ENCODE results near the gene LGALSL. TPM values are rescaled to one million over a fixed set of nuclear protein-coding genes. Genes with fewer than 3 reads are reported as not detected.
"Not testable (repeated sequence)": the region's sequence is repeated elsewhere in the genome, so short reads cannot be mapped to it uniquely, and the experiment has no call there.

Gene LGALSL
- polyA plus RNA-seq, 3 donors, result 38.6 to 46.3 (median 40.5) TPM

- DNase-seq (ENCODE audit: low read depth in 3 of 3, low spot score in 2 of 3), result no peak
Measured at GRCh38 chr2:64442277-64442676, 11.7 kb upstream of the LGALSL start.

DNA sequence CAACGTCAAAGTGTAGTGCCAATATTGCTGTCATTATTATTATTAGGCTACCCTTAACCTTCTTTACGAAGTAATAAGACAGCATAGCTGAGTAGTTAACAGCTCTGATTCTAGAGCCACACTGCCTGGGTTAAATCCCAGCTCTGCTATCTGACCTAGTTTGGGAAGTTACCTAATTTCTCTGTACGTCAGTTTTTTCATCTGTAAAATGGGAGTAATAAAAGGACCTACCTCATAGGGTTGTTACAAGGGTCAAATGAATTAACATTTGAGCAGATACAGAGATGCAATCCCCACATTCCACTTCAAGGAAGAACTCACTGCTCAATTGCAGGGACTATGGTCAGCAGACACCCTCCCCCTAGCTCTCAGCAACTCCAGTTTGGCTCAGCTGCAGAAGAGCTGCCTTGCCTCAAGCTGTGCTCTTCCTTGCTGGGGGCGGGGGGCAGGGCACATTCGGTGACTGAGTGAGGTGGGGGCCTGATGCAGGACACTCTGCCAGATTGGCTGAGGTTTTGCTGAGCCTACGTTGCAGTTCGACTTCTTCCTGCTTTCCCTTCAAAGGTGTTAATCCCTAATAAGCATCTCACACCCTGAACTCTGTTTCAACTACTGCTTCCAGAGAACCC is 11.0 kb upstream of the LGALSL start:
- DNase-seq (ENCODE audit: low read depth in 3 of 3, low spot score in 2 of 3), result no peak

GRCh38 chr2:64445970-64446369 is 8.0 kb upstream of the LGALSL start:
- not testable (repeated sequence) for DNase-seq (ENCODE audit: low read depth in 3 of 3, low spot score in 2 of 3)

- no peak for DNase-seq (ENCODE audit: low read depth in 3 of 3, low spot score in 2 of 3)
Measured at GRCh38 chr2:64447317-64448040, 6.5 kb upstream of the LGALSL start.

- no peak for DNase-seq (ENCODE audit: low read depth in 3 of 3, low spot score in 2 of 3)
Measured at GRCh38 chr2:64448041-64448426, 5.9 kb upstream of the LGALSL start.

GRCh38 chr2:64451051-64451450 is 2.9 kb upstream of the LGALSL start:
- no peak for DNase-seq (ENCODE audit: low read depth in 3 of 3, low spot score in 2 of 3)

DNA sequence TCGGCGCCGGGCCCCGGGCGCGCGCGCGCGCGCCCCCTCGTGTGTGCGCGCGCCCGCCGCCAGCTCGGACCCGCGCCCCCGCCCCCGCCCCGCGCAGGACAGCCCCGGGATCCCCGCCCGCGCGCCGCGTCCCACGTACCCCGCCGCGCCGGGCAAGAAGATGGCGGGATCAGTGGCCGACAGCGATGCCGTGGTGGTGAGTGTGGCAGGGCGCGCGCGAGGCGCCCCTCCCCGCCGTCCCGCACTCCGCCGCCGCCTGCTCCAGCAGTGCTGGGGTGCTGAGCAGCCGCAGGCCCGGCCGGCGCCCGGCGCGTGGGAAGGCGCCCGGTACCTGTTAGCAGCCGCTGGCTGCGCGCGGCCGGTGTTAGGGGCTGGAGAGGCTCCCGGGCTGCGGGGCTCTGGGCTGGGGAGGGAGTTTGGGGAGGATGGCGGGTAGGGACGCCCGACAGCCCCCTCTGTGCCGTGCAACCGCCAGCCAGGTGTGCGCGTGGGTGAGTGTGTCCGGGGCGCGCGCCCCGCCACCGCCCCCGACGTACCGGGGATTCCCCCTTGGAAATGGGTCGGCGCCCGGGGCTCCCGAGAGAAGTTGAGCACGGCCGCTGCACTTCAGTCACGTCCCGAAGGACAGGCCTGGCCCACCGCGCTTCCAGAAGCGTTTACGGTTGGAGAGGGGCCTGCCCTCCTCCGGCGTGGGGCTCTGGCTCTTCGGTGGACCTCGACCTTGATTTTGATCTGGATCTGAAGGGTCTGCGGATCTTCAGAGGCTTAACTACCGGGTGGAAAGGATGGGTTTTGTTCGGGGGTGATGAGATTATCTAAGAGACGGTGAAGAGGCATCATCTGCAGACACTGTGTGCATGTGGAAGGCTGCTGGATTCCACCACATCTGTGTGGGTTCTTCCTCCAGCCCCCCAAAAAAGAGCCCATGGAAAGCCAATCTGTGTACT is 697 bp downstream of the LGALSL start:
- DNase-seq (ENCODE audit: low read depth in 3 of 3, low spot score in 2 of 3), result no peak

DNA sequence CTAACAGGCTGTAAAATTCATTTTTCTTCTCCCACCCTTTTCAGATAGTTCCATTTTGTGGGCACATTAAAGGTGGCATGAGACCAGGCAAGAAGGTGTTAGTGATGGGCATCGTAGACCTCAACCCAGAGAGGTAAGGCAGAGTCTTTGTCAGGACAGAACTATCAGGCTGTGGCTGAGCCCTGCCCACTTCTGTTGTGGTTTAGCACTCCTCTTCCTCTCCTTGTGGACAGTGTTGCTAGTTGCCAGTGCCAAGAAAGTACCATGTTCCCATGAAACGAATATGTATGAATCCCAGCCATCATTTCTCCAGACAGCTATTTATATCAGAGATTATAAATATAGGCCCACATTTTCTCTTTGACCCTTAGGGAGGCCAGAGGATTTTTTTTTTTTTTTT is 1.6 kb downstream of the LGALSL start:
- DNase-seq (ENCODE audit: low read depth in 3 of 3, low spot score in 2 of 3), result no peak

DNA sequence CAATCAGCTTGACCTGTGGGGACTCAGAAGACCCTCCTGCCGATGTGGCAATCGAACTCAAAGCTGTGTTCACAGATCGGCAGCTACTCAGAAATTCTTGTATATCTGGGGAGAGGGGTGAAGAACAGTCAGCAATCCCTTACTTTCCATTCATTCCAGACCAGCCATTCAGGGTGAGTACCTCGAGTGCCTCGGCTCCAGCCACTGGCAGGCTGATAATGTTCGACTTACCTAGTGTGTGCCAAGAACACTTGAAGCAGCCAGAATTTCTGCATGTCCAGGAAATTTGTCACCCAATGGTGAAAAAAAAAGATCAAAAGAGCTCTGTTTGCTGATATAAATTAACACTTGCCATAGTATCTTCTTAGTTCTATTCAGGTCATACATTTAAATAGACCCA is 2.3 kb downstream of the LGALSL start:
- no peak for DNase-seq (ENCODE audit: low read depth in 3 of 3, low spot score in 2 of 3)

DNA sequence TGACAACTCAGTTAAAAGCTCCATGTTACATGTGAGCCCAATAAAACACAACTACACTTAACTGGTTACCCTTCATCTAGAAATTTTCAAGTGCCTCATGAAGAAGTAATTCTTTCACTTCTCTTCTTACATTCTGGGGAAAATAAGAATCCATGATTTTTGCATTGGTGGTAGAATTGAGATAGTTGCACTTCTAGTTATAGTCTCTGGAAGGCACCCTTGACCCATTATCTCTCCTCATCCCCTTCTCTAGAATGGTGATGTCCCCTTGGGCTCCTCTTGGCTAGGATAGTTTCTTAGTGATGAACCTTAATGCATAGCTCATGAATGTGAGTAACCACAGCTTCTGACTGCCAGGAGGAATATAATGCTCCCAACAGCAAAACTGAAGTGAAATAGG is 3.6 kb downstream of the LGALSL start:
- no peak for DNase-seq (ENCODE audit: low read depth in 3 of 3, low spot score in 2 of 3)

- no peak for DNase-seq (ENCODE audit: low read depth in 3 of 3, low spot score in 2 of 3)
Measured at GRCh38 chr2:64459575-64459974, 5.6 kb downstream of the LGALSL start.

- no peak for DNase-seq (ENCODE audit: low read depth in 3 of 3, low spot score in 2 of 3)
Measured at GRCh38 chr2:64460330-64460729, 6.4 kb downstream of the LGALSL start.

DNA sequence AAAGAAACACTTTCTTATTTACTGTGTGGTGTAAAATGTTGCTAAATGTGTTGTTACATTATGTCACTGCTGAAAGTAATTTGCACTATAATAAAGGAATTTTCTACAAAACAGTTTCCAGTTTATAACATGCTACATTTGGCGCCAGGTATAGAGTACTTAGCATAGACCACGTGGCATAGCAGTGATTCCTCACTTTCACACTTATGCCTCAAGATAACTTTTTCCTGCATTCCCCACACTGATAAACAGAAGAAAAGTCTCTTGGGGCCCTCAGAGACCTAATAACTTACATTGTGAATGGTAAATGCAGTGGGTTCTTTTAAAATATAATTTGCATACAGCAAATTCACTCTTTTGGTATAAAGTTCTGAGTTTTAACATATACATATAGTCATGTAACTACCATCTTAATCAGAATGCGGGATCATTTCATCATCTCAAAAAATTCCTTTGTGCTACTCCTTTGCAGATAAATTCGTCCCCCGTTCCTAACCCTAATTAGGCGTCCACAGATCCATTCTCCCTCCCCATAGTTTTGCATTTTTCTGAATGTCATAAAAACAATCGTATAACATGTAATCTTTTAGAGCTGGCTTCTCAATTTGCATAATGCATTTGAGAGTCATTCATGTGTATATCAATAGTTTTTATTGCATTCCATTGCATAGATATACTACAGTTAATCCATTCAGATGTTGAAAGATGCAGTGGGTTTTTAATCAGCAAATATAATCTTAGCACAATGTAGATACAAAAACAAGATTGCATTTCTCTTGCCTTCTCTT is 7.5 kb downstream of the LGALSL start:
- DNase-seq (ENCODE audit: low read depth in 3 of 3, low spot score in 2 of 3), result no peak

GRCh38 chr2:64462171-64462570 is 8.2 kb downstream of the LGALSL start:
- DNase-seq (ENCODE audit: low read depth in 3 of 3, low spot score in 2 of 3), result no peak

GRCh38 chr2:64462940-64463700 is 9.2 kb downstream of the LGALSL start:
- no peak for DNase-seq (ENCODE audit: low read depth in 3 of 3, low spot score in 2 of 3)

GRCh38 chr2:64463781-64464180 is 9.8 kb downstream of the LGALSL start:
- DNase-seq (ENCODE audit: low read depth in 3 of 3, low spot score in 2 of 3), result no peak

DNA sequence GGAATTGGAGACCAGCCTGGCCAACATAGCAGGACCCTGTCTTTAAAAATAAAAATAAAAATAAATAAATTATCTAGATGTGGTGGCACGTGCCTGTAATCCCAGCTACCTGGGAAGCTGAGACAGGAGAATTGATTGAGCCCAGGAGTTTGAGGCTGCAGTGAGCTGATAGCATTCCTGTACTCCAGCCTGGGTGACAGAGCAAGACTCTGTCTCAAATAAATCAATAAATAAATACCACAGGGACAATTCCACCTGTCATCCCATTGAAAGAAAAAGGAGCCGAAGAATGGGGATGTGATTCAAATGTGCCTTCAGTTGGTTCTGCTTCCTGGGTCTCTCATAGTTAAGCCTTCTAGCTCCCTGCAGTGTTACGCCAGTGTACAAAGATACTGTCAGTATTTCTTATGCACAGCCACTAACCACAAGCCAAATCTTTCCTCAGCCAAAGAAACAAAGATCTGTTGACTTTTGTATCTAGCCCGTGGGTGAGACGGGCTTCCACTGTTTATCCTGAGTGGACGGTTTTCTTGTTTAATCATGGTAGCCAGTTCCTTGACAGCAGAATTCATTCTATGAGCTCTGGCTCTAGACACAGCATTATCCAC is 12.6 kb downstream of the LGALSL start:
- no peak for DNase-seq (ENCODE audit: low read depth in 3 of 3, low spot score in 2 of 3)

DNA sequence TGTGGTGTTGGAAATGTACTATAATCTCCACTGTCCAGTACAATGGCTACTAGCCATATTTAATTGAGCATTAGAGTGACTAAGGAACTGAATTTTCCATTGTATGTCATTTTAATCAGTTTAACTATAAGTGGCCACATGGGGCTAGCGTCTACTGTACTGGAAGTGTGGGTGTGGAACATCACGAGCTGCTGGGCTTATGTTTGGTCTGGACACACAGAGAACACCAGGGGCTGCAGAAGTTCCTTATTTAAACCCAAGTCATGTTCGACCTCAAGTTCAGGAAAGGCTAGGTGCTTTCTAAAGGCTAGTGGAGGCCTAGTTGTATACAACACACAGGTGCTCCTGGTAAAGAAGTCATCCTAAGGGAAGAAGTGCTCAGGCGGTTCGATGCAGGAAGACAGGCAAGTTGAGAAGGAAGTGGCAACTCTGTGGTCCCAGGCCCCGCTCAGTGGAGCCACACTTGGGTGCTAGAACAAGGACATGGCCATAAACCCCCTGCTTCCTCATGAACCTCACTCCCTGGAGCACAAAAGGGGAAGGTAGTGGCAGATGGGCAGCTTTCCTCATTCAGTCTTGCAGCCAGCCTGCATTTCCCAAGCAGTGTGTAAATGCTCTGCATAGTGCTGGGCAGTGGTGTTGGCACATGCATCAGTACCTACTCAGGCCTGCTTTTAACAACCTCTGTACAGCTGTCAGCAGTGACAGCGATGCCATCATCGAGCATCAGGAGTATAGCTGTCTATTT is 13.3 kb downstream of the LGALSL start:
- no peak for DNase-seq (ENCODE audit: low read depth in 3 of 3, low spot score in 2 of 3)

DNA sequence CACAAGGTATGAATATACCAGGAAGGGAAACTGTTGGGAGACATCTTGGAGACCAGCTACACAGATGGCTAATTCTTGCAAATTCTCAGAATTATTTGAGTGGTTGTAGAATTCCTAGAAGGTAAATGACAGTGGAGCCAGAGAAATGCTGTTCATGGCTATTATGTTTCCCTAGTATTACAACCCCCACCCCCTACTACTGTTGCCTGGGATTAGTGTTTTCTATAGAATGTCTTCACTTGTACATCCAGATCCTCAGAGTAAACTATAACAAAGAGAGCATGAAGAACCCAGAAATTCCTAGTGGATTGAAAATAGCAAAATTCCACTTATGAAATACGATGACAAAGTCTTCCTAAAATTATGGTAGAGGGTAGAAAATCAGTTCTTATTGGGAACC is 15.3 kb downstream of the LGALSL start:
- no peak for DNase-seq (ENCODE audit: low read depth in 3 of 3, low spot score in 2 of 3)

Data from right renal cortex interstitium (tissue), 3 donors.